Measurements from ENCODE around the gene UTP25.

GRCh38 chr1:209895709-209896108 lies 67.9 kb downstream of the UTP25 start:
- TF ChIP-seq, protein P1, sequence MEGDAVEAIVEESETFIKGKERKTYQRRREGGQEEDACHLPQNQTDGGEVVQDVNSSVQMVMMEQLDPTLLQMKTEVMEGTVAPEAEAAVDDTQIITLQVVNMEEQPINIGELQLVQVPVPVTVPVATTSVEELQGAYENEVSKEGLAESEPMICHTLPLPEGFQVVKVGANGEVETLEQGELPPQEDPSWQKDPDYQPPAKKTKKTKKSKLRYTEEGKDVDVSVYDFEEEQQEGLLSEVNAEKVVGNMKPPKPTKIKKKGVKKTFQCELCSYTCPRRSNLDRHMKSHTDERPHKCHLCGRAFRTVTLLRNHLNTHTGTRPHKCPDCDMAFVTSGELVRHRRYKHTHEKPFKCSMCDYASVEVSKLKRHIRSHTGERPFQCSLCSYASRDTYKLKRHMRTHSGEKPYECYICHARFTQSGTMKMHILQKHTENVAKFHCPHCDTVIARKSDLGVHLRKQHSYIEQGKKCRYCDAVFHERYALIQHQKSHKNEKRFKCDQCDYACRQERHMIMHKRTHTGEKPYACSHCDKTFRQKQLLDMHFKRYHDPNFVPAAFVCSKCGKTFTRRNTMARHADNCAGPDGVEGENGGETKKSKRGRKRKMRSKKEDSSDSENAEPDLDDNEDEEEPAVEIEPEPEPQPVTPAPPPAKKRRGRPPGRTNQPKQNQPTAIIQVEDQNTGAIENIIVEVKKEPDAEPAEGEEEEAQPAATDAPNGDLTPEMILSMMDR (IDR thresholded peaks at IDR 0.05) = no peak
- no peak for TF ChIP-seq ZFX (IDR thresholded peaks at IDR 0.05; ENCODE audit: borderline replicate concordance)

Data from 22Rv1 (cell line).